ENCODE measurements around the gene CXorf65. TPM values are rescaled to one million over a fixed set of nuclear protein-coding genes. Genes with fewer than 3 reads are reported as not detected.

The CXorf65 gene
- not detected for total RNA-seq
- not detected for polyA plus RNA-seq (2013, experiment 1 of 2)
- not detected for polyA plus RNA-seq (2013, experiment 2 of 2)
- long read RNA-seq, experiment 1 = 0 reads
- long read RNA-seq, experiment 2 = 0 reads
- long read RNA-seq, experiment 3 = 0 reads
- long read RNA-seq, experiment 4 = 0 reads

DNA sequence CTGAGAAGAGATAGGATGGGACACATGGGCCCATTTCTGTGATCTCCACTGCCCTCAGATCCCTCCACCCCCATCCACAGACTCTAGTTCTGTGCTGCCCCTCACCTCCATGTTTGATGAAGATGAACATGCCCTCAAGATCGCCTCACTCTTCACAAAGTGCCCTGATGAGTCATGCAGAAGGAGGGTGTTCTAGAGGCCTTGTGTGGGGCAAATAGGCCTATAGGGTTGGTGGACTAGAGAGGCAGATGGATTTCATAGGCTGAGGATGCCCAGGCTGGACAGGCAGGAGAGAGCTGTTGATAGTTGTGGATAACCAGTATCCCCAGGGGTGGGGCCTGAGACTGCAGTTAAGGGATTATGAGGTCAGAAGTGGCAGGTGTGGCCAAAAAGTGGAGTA lies at the start of gene CXorf65:
TSS of gene CXorf65 (minus strand) at position 314 of the 400 bp plus-strand sequence. CDS start at position 130, 184 bp downstream.
- Mint-ChIP-seq H3K27me3 (ENCODE audit: insufficient read depth) (peaks cover 24% of the 10 kb centered on the region), H3K4me1 (peaks cover 18% of the 10 kb centered on the region), H3K4me3 (no peak within 1 kb of the TSS), H3K36me3 (ENCODE audit: low read depth) (no peaks in the 10 kb centered on the region), H3K27ac (no peak within 1 kb of the TSS), H3K9me3 (peaks cover 73% of the 10 kb centered on the region)
- no peaks in the 10 kb centered on the region for H3K27me3 ChIP-seq (ENCODE audit: control insufficient read depth, insufficient read depth, low read length, poor library complexity, severe bottlenecking)
- H3K27ac ChIP-seq (ENCODE audit: low read depth, low read length) = no peak within 1 kb of the TSS
- no peak for DNase-seq
- peaks cover 7% of the 10 kb centered on the region for H3K4me1 ChIP-seq (ENCODE audit: control insufficient read depth, insufficient read depth, low read length)
- no peak within 1 kb of the TSS for H3K9ac ChIP-seq (ENCODE audit: extremely low read depth, low read length, poor library complexity, severe bottlenecking)
- H3K36me3 ChIP-seq (ENCODE audit: control insufficient read depth, insufficient read depth, low read length) = no peaks in the 10 kb centered on the region
- WGBS, 2 experiments (ENCODE audit: insufficient coverage in 1 of 2, insufficient read length in 1 of 2) = 92% methylated on average over 1 of the region's 1 CpG; no CpG with 5 or more reads in 1 of the 2 experiments
- TF ChIP-seq, protein P1, sequence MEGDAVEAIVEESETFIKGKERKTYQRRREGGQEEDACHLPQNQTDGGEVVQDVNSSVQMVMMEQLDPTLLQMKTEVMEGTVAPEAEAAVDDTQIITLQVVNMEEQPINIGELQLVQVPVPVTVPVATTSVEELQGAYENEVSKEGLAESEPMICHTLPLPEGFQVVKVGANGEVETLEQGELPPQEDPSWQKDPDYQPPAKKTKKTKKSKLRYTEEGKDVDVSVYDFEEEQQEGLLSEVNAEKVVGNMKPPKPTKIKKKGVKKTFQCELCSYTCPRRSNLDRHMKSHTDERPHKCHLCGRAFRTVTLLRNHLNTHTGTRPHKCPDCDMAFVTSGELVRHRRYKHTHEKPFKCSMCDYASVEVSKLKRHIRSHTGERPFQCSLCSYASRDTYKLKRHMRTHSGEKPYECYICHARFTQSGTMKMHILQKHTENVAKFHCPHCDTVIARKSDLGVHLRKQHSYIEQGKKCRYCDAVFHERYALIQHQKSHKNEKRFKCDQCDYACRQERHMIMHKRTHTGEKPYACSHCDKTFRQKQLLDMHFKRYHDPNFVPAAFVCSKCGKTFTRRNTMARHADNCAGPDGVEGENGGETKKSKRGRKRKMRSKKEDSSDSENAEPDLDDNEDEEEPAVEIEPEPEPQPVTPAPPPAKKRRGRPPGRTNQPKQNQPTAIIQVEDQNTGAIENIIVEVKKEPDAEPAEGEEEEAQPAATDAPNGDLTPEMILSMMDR (conservative IDR thresholded peaks at IDR 0.05) = no peak
- H3K9me3 ChIP-seq (ENCODE audit: control insufficient read depth, low read length) = no peaks in the 10 kb centered on the region
- no peak within 1 kb of the TSS for H3K4me3 ChIP-seq (ENCODE audit: low read length)

DNA sequence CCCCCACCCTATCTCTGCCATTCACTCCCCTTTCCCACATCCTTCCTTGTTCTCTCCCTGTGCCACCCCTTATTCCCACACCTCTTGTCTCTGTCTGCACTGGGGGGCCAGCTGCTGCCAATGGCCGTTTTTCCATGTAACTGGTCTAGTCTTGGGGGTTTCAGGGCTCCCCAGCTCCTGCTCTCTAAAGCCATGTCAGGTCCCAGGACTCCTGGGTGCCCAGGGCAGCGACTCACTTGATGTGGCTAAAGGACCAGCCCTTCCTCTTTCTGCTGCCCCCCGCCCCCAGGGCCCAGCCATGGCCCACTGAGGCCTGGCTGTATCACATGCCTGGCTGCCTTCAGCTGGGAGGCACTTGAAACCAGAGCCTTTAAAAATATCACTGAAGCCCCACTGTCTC lies 48.1 kb upstream of the CXorf65 start:
- Mint-ChIP-seq H3K4me1 (no peaks in the 10 kb centered on the region), H3K27me3 (ENCODE audit: insufficient read depth) (peaks cover 2% of the 10 kb centered on the region), H3K9me3 (peaks cover 66% of the 10 kb centered on the region), H3K36me3 (ENCODE audit: low read depth) (no peaks in the 10 kb centered on the region), H3K4me3 (no peak overlapping the region), H3K27ac (no peak overlapping the region)
- Histone ChIP-seq H3K4me3 (ENCODE audit: low read length) (no peak overlapping the region), H3K9me3 (ENCODE audit: control insufficient read depth, low read length) (no peaks in the 10 kb centered on the region), H3K36me3 (ENCODE audit: control insufficient read depth, insufficient read depth, low read length) (no peaks in the 10 kb centered on the region), H3K27me3 (ENCODE audit: control insufficient read depth, insufficient read depth, low read length, poor library complexity, severe bottlenecking) (no peaks in the 10 kb centered on the region), H3K27ac (ENCODE audit: low read depth, low read length) (no peak overlapping the region), H3K4me1 (ENCODE audit: control insufficient read depth, insufficient read depth, low read length) (no peaks in the 10 kb centered on the region), H3K9ac (ENCODE audit: extremely low read depth, low read length, poor library complexity, severe bottlenecking) (no peak overlapping the region)
- DNase-seq = no peak
- TF ChIP-seq, protein P1 (conservative IDR thresholded peaks at IDR 0.05) = no peak
- 82% methylated on average over 3 of the region's 3 CpGs; no CpG with 5 or more reads in 1 of the 2 experiments for WGBS, 2 experiments (ENCODE audit: insufficient coverage in 1 of 2, insufficient read length in 1 of 2)

DNA sequence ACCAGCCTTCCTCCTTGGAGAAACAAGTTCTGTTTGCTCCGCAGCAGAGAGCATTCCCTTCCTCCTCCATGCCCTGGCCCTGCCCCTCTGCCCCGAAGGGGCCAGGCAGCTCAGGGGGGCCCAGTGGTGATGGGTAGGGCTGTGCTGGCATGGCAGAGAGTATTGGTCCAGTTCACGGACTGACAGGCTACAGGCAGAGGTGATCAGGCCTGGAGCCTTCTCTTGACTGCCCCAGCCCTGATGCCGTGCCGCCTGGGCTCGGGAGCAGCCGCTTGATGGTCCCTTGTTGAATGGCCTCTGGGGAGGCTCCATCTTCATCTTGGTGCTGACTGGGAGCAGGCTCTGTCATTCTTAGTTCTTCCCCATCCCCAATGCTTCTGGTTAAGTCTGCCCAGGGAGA lies 47.7 kb upstream of the CXorf65 start:
- H3K4me3 Mint-ChIP-seq = no peak overlapping the region
- Histone ChIP-seq H3K9me3 (ENCODE audit: control insufficient read depth, low read length) (no peaks in the 10 kb centered on the region), H3K36me3 (ENCODE audit: control insufficient read depth, insufficient read depth, low read length) (no peaks in the 10 kb centered on the region), H3K9ac (ENCODE audit: extremely low read depth, low read length, poor library complexity, severe bottlenecking) (no peak overlapping the region), H3K4me3 (ENCODE audit: low read length) (no peak overlapping the region), H3K27me3 (ENCODE audit: control insufficient read depth, insufficient read depth, low read length, poor library complexity, severe bottlenecking) (no peaks in the 10 kb centered on the region), H3K27ac (ENCODE audit: low read depth, low read length) (no peak overlapping the region), H3K4me1 (ENCODE audit: control insufficient read depth, insufficient read depth, low read length) (no peaks in the 10 kb centered on the region)
- 81% methylated on average over 7 of the region's 7 CpGs; no CpG with 5 or more reads in 1 of the 2 experiments for WGBS, 2 experiments (ENCODE audit: insufficient coverage in 1 of 2, insufficient read length in 1 of 2)
- no peaks in the 10 kb centered on the region for H3K36me3 Mint-ChIP-seq (ENCODE audit: low read depth)
- no peak for DNase-seq
- TF ChIP-seq, protein P1 (conservative IDR thresholded peaks at IDR 0.05) = no peak
- H3K27me3 Mint-ChIP-seq (ENCODE audit: insufficient read depth) = peaks cover 2% of the 10 kb centered on the region
- H3K4me1 Mint-ChIP-seq = no peaks in the 10 kb centered on the region
- H3K27ac Mint-ChIP-seq = no peak overlapping the region
- peaks cover 66% of the 10 kb centered on the region for H3K9me3 Mint-ChIP-seq

Measured in endodermal cell (in vitro differentiated cells).